Trophoblast cell (in vitro differentiated cells and primary cell): ENCODE data around the gene POLR2B.

ENCODE experiments used
- DNase-seq, 2 donors: peaks; one replicate each; pipeline ENCODE4 v3.0.0-alpha.2; 2016
- H2AFZ ChIP-seq: 2 replicates; pipeline ENCODE4 v1.6.1; 2013; ENCODE audit warnings: low read length, moderate library complexity, mild to moderate bottlenecking; ENCODE audit not compliant: insufficient read depth, poor library complexity
- H2AK5ac ChIP-seq: 2 replicates; pipeline ENCODE4 v1.6.1; 2013; ENCODE audit warnings: mild to moderate bottlenecking, low read length
- H2BK120ac ChIP-seq: 2 replicates; pipeline ENCODE4 v1.6.1; 2013; ENCODE audit warnings: low read length, mild to moderate bottlenecking, moderate library complexity; ENCODE audit not compliant: insufficient read depth, poor library complexity
- H2BK12ac ChIP-seq: 2 replicates; pipeline ENCODE4 v1.6.1; 2013; ENCODE audit warnings: mild to moderate bottlenecking, low read length, moderate library complexity
- H2BK5ac ChIP-seq: 2 replicates; pipeline ENCODE4 v1.6.1; 2013; ENCODE audit warnings: low read length, low read depth, moderate library complexity, mild to moderate bottlenecking; ENCODE audit not compliant: poor library complexity
- H3K14ac ChIP-seq: 2 replicates; pipeline ENCODE4 v1.6.1; 2013; ENCODE audit warnings: mild to moderate bottlenecking, low read length
- H3K18ac ChIP-seq: 2 replicates; pipeline ENCODE4 v1.6.1; 2013; ENCODE audit warnings: mild to moderate bottlenecking, low read length
- H3K23ac ChIP-seq: 2 replicates; pipeline ENCODE4 v1.6.1; 2013; ENCODE audit warnings: low read length
- H3K27ac ChIP-seq: 2 replicates; pipeline ENCODE4 v1.5.1; 2013; ENCODE audit warnings: low read depth, mild to moderate bottlenecking, inconsistent platforms, low read length, moderate library complexity
- H3K27me3 ChIP-seq: 2 replicates; pipeline ENCODE4 v1.6.1; 2013; ENCODE audit warnings: inconsistent platforms, mild to moderate bottlenecking, low read length, moderate library complexity; ENCODE audit not compliant: insufficient read depth
- H3K36me3 ChIP-seq, 2 experiments: 1 replicate in 1 of 2; 2 replicates in 1 of 2; pipeline ENCODE4 v1.6.1; 2013; ENCODE audit warnings: low read length in 2 of 2, mild to moderate bottlenecking in 2 of 2, moderate library complexity in 1 of 2; ENCODE audit not compliant: insufficient read depth in 2 of 2, control insufficient read depth in 1 of 2
- H3K4ac ChIP-seq: 2 replicates; pipeline ENCODE4 v1.6.1; 2013; ENCODE audit warnings: low read depth, mild to moderate bottlenecking, low read length, moderate library complexity
- H3K4me1 ChIP-seq, 2 experiments: 1 replicate in 1 of 2; 2 replicates in 1 of 2; pipeline ENCODE4 v1.6.1; 2013; ENCODE audit warnings: low read length in 2 of 2, mild to moderate bottlenecking in 2 of 2, moderate library complexity in 1 of 2; ENCODE audit not compliant: insufficient read depth in 2 of 2, control insufficient read depth in 1 of 2
- H3K4me2 ChIP-seq: 2 replicates; pipeline ENCODE4 v1.6.1; 2013; ENCODE audit warnings: inconsistent platforms, mild to moderate bottlenecking, low read length, moderate library complexity
- H3K4me3 ChIP-seq: 2 replicates; pipeline ENCODE4 v1.5.1; 2013; ENCODE audit warnings: mild to moderate bottlenecking, low read depth, low read length, inconsistent platforms
- H3K79me1 ChIP-seq: one replicate; pipeline ENCODE4 v1.6.1; 2013; ENCODE audit warnings: low read length
- H3K79me2 ChIP-seq: 2 replicates; pipeline ENCODE4 v1.6.1; 2013; ENCODE audit warnings: low read length, mild to moderate bottlenecking; ENCODE audit not compliant: control insufficient read depth, insufficient read depth, poor library complexity
- H3K9ac ChIP-seq: 2 replicates; pipeline ENCODE4 v1.6.1; 2013; ENCODE audit warnings: mild to moderate bottlenecking, low read length
- H3K9me3 ChIP-seq: 2 replicates; pipeline ENCODE4 v1.6.1; 2013; ENCODE audit warnings: low read depth, mild to moderate bottlenecking, control low read depth, inconsistent platforms, low read length; ENCODE audit not compliant: insufficient read depth
- H4K12ac ChIP-seq: 2 replicates; pipeline ENCODE4 v1.6.1; 2013; ENCODE audit warnings: low read depth, mild to moderate bottlenecking, low read length, moderate library complexity
- H4K8ac ChIP-seq: 2 replicates; pipeline ENCODE4 v1.6.1; 2013; ENCODE audit warnings: low read depth, mild to moderate bottlenecking, low read length, moderate library complexity
- H4K91ac ChIP-seq: one replicate; pipeline ENCODE4 v1.6.1; 2013; ENCODE audit warnings: low read depth, mild to moderate bottlenecking, low read length, moderate library complexity
- WGBS: extraction: QIAGEN DNeasy Blood & Tissue Kit; methylation state at CpG from one replicate; pipeline ENCODE4 v1.1.7; 2013; ENCODE audit warnings: missing lambda C conversion rate; ENCODE audit not compliant: insufficient read length, insufficient coverage; ENCODE audit errors: extremely low coverage; 5-methylcytosine and 5-hydroxymethylcytosine counted together

Gene POLR2B

GRCh38 chr4:56995525-56995924 lies 16.8 kb downstream of the POLR2B start:
- H3K79me1 ChIP-seq = no peaks in the 10 kb centered on the region
- H3K4me2 ChIP-seq = no peak overlapping the region
- H3K4me3 ChIP-seq = no peak overlapping the region
- H2BK12ac ChIP-seq = no peak overlapping the region
- H3K27me3 ChIP-seq = no peaks in the 10 kb centered on the region
- H3K23ac ChIP-seq = no peak overlapping the region
- H3K9me3 ChIP-seq = no peaks in the 10 kb centered on the region
- H2AK5ac ChIP-seq = no peak overlapping the region
- H4K8ac ChIP-seq = no peak overlapping the region
- no peak for DNase-seq
- H3K79me2 ChIP-seq = no peaks in the 10 kb centered on the region
- H3K9ac ChIP-seq = no peak overlapping the region
- no peak overlapping the region for H3K18ac ChIP-seq
- no peak overlapping the region for H4K12ac ChIP-seq
- H3K36me3 ChIP-seq = peaks cover 24 to 32% of the 10 kb centered on the region in 2 experiments
- H3K4ac ChIP-seq = no peak overlapping the region
- H3K4me1 ChIP-seq = no peaks in the 10 kb centered on the region
- H3K14ac ChIP-seq = no peak overlapping the region
- no CpG with 5 or more reads among the region's 7 CpGs for WGBS
- no peak overlapping the region for H2BK120ac ChIP-seq
- H3K27ac ChIP-seq = no peak overlapping the region
- H2AFZ ChIP-seq = no peak overlapping the region
- H4K91ac ChIP-seq = no peak overlapping the region
- H2BK5ac ChIP-seq = no peak overlapping the region

- WGBS = no CpG with 5 or more reads among the region's 1 CpG
- Histone ChIP-seq H2BK12ac (no peak overlapping the region), H3K27ac (no peak overlapping the region), H4K8ac (no peak overlapping the region), H3K23ac (no peak overlapping the region), H3K36me3 (peaks cover 41 to 44% of the 10 kb centered on the region in 2 experiments), H3K27me3 (no peaks in the 10 kb centered on the region), H3K4me3 (no peak overlapping the region), H4K91ac (no peak overlapping the region), H3K4ac (no peak overlapping the region), H2AK5ac (no peak overlapping the region), H3K79me2 (no peaks in the 10 kb centered on the region), H2AFZ (no peak overlapping the region), H2BK120ac (no peak overlapping the region), H3K4me1 (no peaks in the 10 kb centered on the region), H3K14ac (no peak overlapping the region), H3K9me3 (no peaks in the 10 kb centered on the region), H4K12ac (no peak overlapping the region), H2BK5ac (no peak overlapping the region), H3K9ac (no peak overlapping the region), H3K4me2 (no peak overlapping the region), H3K18ac (no peak overlapping the region), H3K79me1 (no peaks in the 10 kb centered on the region)
- no peak for DNase-seq
Measured at GRCh38 chr4:56999751-57000150, 21.1 kb downstream of the POLR2B start.

GRCh38 chr4:57013543-57014120 lies 34.9 kb downstream of the POLR2B start:
- no peak overlapping the region for H4K12ac ChIP-seq
- H2BK120ac ChIP-seq = no peak overlapping the region
- H3K27me3 ChIP-seq = no peaks in the 10 kb centered on the region
- H3K18ac ChIP-seq = no peak overlapping the region
- no peaks in the 10 kb centered on the region for H3K79me2 ChIP-seq
- H2AK5ac ChIP-seq = no peak overlapping the region
- H3K27ac ChIP-seq = no peak overlapping the region
- H3K4me1 ChIP-seq = no peaks in the 10 kb centered on the region
- H3K36me3 ChIP-seq = peaks cover 29 to 43% of the 10 kb centered on the region in 2 experiments
- H3K4me3 ChIP-seq = no peak overlapping the region
- H2BK12ac ChIP-seq = no peak overlapping the region
- no peak overlapping the region for H3K4ac ChIP-seq
- no peak overlapping the region for H3K14ac ChIP-seq
- WGBS = no CpG with 5 or more reads among the region's 4 CpGs
- H3K79me1 ChIP-seq = no peaks in the 10 kb centered on the region
- H2AFZ ChIP-seq = no peak overlapping the region
- no peaks in the 10 kb centered on the region for H3K9me3 ChIP-seq
- DNase-seq = no peak
- H4K91ac ChIP-seq = no peak overlapping the region
- no peak overlapping the region for H3K23ac ChIP-seq
- no peak overlapping the region for H3K9ac ChIP-seq
- H2BK5ac ChIP-seq = no peak overlapping the region
- no peak overlapping the region for H3K4me2 ChIP-seq
- H4K8ac ChIP-seq = no peak overlapping the region

GRCh38 chr4:57018980-57019379 lies 40.3 kb downstream of the POLR2B start:
- Histone ChIP-seq H3K9me3 (no peaks in the 10 kb centered on the region), H2AFZ (no peak overlapping the region), H4K12ac (no peak overlapping the region), H3K36me3 (peaks cover 17 to 31% of the 10 kb centered on the region in 2 experiments), H3K9ac (no peak overlapping the region), H2BK120ac (no peak overlapping the region), H2BK5ac (no peak overlapping the region), H4K91ac (no peak overlapping the region), H3K27me3 (no peaks in the 10 kb centered on the region), H3K4me3 (no peak overlapping the region), H3K4ac (no peak overlapping the region), H2AK5ac (no peak overlapping the region), H2BK12ac (no peak overlapping the region), H3K23ac (no peak overlapping the region), H3K4me1 (no peaks in the 10 kb centered on the region), H3K4me2 (no peak overlapping the region), H3K27ac (no peak overlapping the region), H3K79me1 (no peaks in the 10 kb centered on the region), H3K79me2 (no peaks in the 10 kb centered on the region), H3K14ac (no peak overlapping the region), H3K18ac (no peak overlapping the region), H4K8ac (no peak overlapping the region)
- DNase-seq = no peak
